Natural killer cell (primary cell): ENCODE data around the gene LRRC56. TPM values are rescaled to one million over a fixed set of nuclear protein-coding genes. Genes with fewer than 3 reads are reported as not detected.

ENCODE experiments used
- ATAC-seq, 3 donors: fragments of 150-1000 bp in 2 of 3; fragments of 200-7000 bp in 1 of 3; cut with Tn5 transposase; 1 replicate in 1 of 3; 2 replicates in 2 of 3; pipeline ENCODE4 v1.10.0; 2021; ENCODE audit warnings: mild to moderate bottlenecking in 2 of 3, moderate library complexity in 2 of 3
- DNase-seq, 2 donors: peaks; one replicate each; pipeline versions ENCODE4 v3.0.0 to v3.0.0-alpha.2; 2013 to 2021; ENCODE audit warnings: mixed read lengths in 1 of 2
- H3K27ac ChIP-seq: one replicate; pipeline ENCODE4 v1.5.1; 2013; ENCODE audit warnings: mild to moderate bottlenecking, low read length
- H3K27me3 ChIP-seq: one replicate; pipeline ENCODE4 v1.6.1; 2013; ENCODE audit warnings: low read length; ENCODE audit not compliant: control insufficient read depth, insufficient read depth
- H3K36me3 ChIP-seq: one replicate; pipeline ENCODE4 v1.6.1; 2013; ENCODE audit warnings: low read length; ENCODE audit not compliant: control insufficient read depth, insufficient read depth
- H3K4me1 ChIP-seq: one replicate; pipeline ENCODE4 v1.6.1; 2013; ENCODE audit warnings: low read length; ENCODE audit not compliant: control insufficient read depth, insufficient read depth
- H3K4me3 ChIP-seq: one replicate; pipeline ENCODE4 v1.5.1; 2013; ENCODE audit warnings: low read length
- H3K9me3 ChIP-seq: one replicate; pipeline ENCODE4 v1.6.1; 2013; ENCODE audit warnings: low read length; ENCODE audit not compliant: control insufficient read depth, insufficient read depth
- H3K27ac Mint-ChIP-seq, 2 donors: one replicate each; pipeline ENCODE4 v1.8.0; 2022; ENCODE audit warnings: mild to moderate bottlenecking in 2 of 2, mixed read lengths in 2 of 2, moderate library complexity in 1 of 2
- H3K27me3 Mint-ChIP-seq, 2 donors: one replicate each; pipeline ENCODE4 v1.8.0; 2022; ENCODE audit warnings: low read depth in 2 of 2, mixed read lengths in 2 of 2
- H3K36me3 Mint-ChIP-seq: one replicate; pipeline ENCODE4 v1.8.0; 2022; ENCODE audit warnings: mixed read lengths
- H3K4me1 Mint-ChIP-seq, 2 donors: one replicate each; pipeline ENCODE4 v1.8.0; 2022; ENCODE audit warnings: mixed read lengths in 2 of 2
- H3K4me3 Mint-ChIP-seq: one replicate; pipeline ENCODE4 v1.8.0; 2022; ENCODE audit warnings: mild to moderate bottlenecking, moderate library complexity, mixed read lengths
- H3K9me3 Mint-ChIP-seq, 2 donors: one replicate each; pipeline ENCODE4 v1.8.0; 2022; ENCODE audit warnings: mixed read lengths in 2 of 2
- CTCF ChIP-seq: fragments of 200-600 bp; IDR thresholded peaks from one replicate; pipeline ENCODE4 v1.8.0; 2022; ENCODE audit warnings: antibody characterized with exemption
- WGBS: methylation state at CpG from one replicate; pipeline ENCODE4 v1.1.7; 2013; ENCODE audit warnings: missing lambda C conversion rate; ENCODE audit not compliant: insufficient coverage; 5-methylcytosine and 5-hydroxymethylcytosine counted together
- intact Hi-C: fragments of 100-400 bp; cut with micrococcal nuclease; formaldehyde crosslinking; loops from one replicate; pipeline ENCODE4 v1.14.2; 2022
- total RNA-seq, 4 donors: library from RNA; stranded (reverse); fragments of 120-200 nt in 1 of 4; gene quantifications; one replicate each; pipeline versions ENCODE4 v1.2.3 to v1.2.4, GENCODE V29; 2013 to 2022

Gene LRRC56
- total RNA-seq, 3 donors from 2014 or later (not counting 1 experiment from before 2014, with no cell fraction given), result 1.5 to 2.4 (median 2.2) TPM

GRCh38 chr11:586376-587316, 49.3 kb downstream of the LRRC56 start:
- no peak overlapping the region for H3K4me3 ChIP-seq
- Mint-ChIP-seq H3K4me3 (no peak overlapping the region), H3K9me3 (no peaks in the 10 kb centered on the region), H3K27me3 (no peaks in the 10 kb centered on the region), H3K4me1 (peaks cover 20 to 33% of the 10 kb centered on the region in 2 donors), H3K27ac (peak overlapping the region in 1 of 2 donors; percentile 86), H3K36me3 (peaks cover 8% of the 10 kb centered on the region)
- DNase-seq (no peak), ATAC-seq (no peak)
- intact Hi-C loops, result no loop called here
- no peak overlapping the region for H3K27ac ChIP-seq
- WGBS, result 93% methylated on average over 32 of the region's 32 CpGs
- no peaks in the 10 kb centered on the region for H3K9me3 ChIP-seq
- TF ChIP-seq CTCF, result no peak
- peaks cover 14% of the 10 kb centered on the region for H3K4me1 ChIP-seq
- peaks cover 51% of the 10 kb centered on the region for H3K36me3 ChIP-seq
- H3K27me3 ChIP-seq, result no peaks in the 10 kb centered on the region

GRCh38 chr11:587546-587945, 50.2 kb downstream of the LRRC56 start:
- 73% methylated on average over 7 of the region's 8 CpGs for WGBS
- Histone ChIP-seq H3K27me3 (no peaks in the 10 kb centered on the region), H3K9me3 (no peaks in the 10 kb centered on the region), H3K4me3 (no peak overlapping the region), H3K4me1 (peaks cover 14% of the 10 kb centered on the region), H3K36me3 (peaks cover 53% of the 10 kb centered on the region), H3K27ac (peak overlapping the region; percentile 56)
- no peak overlapping the region for H3K4me3 Mint-ChIP-seq
- no peaks in the 10 kb centered on the region for H3K9me3 Mint-ChIP-seq
- H3K27me3 Mint-ChIP-seq, result no peaks in the 10 kb centered on the region
- ATAC-seq (peak in 1 of 3 donors; percentile 4), DNase-seq (no peak)
- peaks cover 16 to 29% of the 10 kb centered on the region in 2 donors for H3K4me1 Mint-ChIP-seq
- peak overlapping the region; percentile 86 to 89 for H3K27ac Mint-ChIP-seq
- H3K36me3 Mint-ChIP-seq, result peaks cover 8% of the 10 kb centered on the region
- TF ChIP-seq CTCF, result no peak
- intact Hi-C loops, result no loop called here

- WGBS, result 80% methylated on average over 6 of the region's 6 CpGs
- Mint-ChIP-seq H3K4me1 (peaks cover 16 to 29% of the 10 kb centered on the region in 2 donors), H3K9me3 (no peaks in the 10 kb centered on the region), H3K36me3 (peaks cover 8% of the 10 kb centered on the region), H3K27me3 (no peaks in the 10 kb centered on the region), H3K27ac (peak overlapping the region; percentile 86 to 89), H3K4me3 (peak overlapping the region; percentile 47)
- Histone ChIP-seq H3K9me3 (no peaks in the 10 kb centered on the region), H3K36me3 (peaks cover 55% of the 10 kb centered on the region), H3K27ac (peak overlapping the region; percentile 56), H3K27me3 (no peaks in the 10 kb centered on the region), H3K4me3 (no peak overlapping the region), H3K4me1 (peaks cover 14% of the 10 kb centered on the region)
- no peak for TF ChIP-seq CTCF
- DNase-seq (peak in 1 of 2 donors; percentile 87), ATAC-seq (peak; percentile 83 to 90 (median 83))
- intact Hi-C loops, result no loop called here
Observed at GRCh38 chr11:587978-588380, 50.7 kb downstream of the LRRC56 start.
